Measurements from ENCODE around the gene GALNT1.

Gene GALNT1

DNA sequence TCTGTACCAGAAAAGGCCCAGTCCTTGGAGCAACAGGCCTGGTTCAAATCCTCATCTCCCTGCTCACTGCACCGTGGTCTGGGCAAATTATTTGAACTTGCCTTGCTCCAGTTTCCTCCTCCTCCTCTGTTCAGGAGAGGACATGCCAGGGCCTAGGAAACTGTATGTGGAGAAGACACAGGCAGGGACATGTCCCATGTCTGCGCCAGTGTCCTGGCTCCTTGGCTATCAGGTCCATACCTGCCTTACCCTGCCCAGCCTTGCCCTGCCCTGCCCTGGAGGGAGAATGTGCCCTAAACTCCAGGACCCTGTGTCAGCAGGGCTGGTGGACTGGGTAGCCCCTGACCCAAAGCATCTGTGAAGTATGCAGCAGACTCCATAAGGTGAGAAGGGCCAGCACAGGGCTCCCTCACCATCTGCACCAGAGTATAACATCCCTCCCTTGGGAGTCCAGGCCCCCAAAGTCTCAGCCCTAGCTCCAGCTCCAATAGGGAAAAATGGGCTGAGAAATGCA is 165.3 kb downstream of the GALNT1 start:
- H3K27ac ChIP-seq = no peak overlapping the region
- TF ChIP-seq, protein P1, sequence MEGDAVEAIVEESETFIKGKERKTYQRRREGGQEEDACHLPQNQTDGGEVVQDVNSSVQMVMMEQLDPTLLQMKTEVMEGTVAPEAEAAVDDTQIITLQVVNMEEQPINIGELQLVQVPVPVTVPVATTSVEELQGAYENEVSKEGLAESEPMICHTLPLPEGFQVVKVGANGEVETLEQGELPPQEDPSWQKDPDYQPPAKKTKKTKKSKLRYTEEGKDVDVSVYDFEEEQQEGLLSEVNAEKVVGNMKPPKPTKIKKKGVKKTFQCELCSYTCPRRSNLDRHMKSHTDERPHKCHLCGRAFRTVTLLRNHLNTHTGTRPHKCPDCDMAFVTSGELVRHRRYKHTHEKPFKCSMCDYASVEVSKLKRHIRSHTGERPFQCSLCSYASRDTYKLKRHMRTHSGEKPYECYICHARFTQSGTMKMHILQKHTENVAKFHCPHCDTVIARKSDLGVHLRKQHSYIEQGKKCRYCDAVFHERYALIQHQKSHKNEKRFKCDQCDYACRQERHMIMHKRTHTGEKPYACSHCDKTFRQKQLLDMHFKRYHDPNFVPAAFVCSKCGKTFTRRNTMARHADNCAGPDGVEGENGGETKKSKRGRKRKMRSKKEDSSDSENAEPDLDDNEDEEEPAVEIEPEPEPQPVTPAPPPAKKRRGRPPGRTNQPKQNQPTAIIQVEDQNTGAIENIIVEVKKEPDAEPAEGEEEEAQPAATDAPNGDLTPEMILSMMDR (conservative IDR thresholded peaks at IDR 0.05) = no peak

DNA sequence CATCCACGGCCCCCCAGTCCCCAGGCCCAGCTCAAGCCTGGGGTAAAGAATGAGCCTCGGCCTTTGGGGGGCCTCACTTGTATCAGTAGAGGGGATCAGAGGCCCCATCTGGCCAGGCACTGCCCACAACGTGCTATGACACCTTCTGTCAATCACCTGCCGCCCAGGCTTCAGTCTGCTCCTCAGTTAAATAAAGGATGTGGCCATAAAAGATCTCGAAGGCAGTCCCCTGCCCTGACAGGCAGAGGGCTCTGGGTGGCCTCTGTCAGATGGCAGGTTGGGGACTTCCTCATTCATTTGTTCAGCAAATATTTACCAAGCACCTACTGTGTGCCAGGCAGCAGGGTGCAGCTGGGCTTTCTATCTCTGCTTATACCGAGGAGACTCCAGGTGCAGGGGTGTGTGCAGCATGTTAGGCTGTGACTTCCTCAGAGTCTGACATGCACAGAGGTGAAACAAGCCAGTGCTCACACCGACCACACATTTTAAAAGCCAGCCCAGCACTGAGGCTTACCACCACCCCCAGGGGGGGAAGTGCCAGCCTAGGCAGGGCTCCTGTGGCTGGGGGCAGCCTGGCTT is 166.4 kb downstream of the GALNT1 start:
- no peak overlapping the region for H3K27ac ChIP-seq
- TF ChIP-seq, protein P1 (conservative IDR thresholded peaks at IDR 0.05) = no peak

DNA sequence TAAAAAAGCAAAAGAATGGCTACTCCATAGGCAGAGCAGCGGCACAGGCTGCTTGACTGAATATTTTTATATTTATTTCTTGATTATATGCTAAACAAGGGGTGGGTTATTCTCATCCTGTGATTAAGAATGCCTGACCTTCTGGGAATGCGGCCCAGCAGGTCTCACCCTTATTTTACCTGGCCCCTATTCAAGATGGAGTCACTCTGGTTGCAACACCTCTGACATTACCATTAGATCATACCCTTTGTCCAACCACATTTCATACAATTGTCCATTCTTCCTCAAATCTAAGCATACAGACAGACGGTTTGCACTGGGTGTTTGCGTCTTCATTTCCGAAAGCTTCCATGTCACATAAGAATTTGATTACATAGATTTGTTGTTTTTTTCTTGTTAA is 168.2 kb downstream of the GALNT1 start:
- no peak overlapping the region for H3K27ac ChIP-seq
- TF ChIP-seq, protein P1 (conservative IDR thresholded peaks at IDR 0.05) = no peak

DNA sequence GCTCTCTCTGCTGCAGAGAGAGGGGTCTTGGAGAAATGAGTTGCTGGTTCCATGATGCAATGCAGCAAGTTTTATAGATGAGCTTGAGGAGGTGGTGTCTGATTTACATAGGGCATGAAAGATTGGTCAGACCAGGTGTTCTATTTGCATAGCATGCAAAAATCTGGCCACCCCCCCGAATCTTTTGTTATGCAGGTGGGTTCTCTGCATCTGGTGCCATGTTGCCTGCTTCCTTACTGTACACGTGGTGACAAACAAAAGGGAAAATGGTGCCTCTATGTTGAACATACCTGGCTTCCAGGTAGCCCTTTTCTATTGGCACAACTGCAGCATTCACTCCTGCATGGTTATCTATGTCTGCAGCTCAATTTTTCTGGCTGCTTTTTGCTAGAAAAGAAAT is 169.4 kb downstream of the GALNT1 start:
- TF ChIP-seq, protein P1 (conservative IDR thresholded peaks at IDR 0.05) = no peak
- H3K27ac ChIP-seq = no peak overlapping the region

DNA sequence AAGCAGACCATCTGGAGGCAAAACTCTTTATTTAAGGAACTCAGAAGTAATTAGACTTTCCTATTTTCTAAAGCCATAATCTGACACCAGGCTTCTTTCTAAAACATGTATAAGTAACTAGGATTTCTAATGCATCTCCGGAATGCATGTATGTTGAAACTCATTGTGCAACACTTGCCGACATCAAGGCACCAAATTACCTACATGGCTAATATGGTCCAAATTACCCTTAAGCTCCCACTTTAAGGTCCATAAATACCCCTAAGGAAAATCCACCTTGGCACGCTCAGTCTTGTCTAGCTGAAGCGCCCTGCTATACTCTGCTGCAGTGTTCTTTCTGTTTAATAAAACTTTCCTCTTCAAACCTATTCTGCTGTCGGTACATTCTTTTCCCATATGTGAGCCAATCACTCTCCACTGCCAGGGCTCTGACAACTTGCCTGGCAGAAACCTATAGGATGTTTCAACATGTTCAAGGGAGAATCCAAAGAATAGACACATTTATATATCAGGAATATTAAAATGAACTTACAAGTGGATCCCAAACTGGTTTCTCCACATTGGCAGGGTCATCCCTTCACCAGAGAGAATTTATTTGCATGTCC is 171.9 kb downstream of the GALNT1 start:
- TF ChIP-seq, protein P1 (conservative IDR thresholded peaks at IDR 0.05) = no peak
- no peak overlapping the region for H3K27ac ChIP-seq

DNA sequence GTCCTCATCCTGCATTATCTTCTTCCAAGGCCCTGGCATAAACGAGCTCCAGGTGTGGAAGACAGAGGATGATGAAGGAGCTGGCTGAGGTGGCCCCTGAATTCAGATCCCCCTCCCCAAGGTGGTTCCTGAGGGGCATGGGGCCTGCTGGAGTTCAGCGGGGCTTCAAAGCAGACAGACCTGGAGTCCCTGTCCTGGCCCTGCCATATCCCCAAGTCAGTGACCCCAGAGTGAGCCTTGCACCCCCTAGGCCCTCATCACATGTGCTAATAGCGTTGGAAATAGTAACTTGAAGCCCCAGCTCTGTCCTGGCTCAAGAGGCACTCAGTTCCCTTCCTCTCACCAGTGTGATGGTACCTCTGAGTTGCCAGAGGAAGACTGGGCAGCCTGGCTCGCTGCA is 172.9 kb downstream of the GALNT1 start:
- H3K27ac ChIP-seq = no peak overlapping the region
- TF ChIP-seq, protein P1 (conservative IDR thresholded peaks at IDR 0.05) = no peak

DNA sequence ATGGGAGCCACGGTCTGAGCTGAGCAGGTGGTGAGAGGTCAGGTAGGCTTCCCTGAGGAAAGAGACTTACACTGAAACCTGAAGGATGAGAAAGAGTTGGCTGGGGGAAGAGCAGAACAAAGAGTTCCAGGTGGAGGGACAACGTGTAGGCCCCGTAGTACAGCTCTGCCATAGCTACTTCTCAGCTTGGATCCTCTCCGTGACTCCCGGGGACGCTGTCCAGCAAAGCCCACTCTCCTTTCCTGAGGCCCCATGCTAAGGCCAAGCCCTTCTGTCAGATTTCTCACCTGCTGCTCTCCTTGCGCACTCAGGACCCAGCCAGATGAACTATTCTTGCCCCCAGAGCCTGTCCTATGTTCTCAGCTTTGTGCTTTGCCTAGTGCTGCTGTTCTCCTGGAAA is 173.8 kb downstream of the GALNT1 start:
- TF ChIP-seq, protein P1 (conservative IDR thresholded peaks at IDR 0.05) = no peak
- H3K27ac ChIP-seq = no peak overlapping the region
